NCI-H2227 (cell line): Measurements from ENCODE around the gene TRAF3IP1.
"Not testable (repeated sequence)": the region's sequence is repeated elsewhere in the genome, so short reads cannot be mapped to it uniquely, and the experiment has no call there.

Source experiments
- DNase-seq: peaks from one replicate; lab custom pipeline; 2025; ENCODE audit not compliant: unreplicated experiment; lab: John Stamatoyannopoulos, UW

TRAF3IP1 gene

DNA sequence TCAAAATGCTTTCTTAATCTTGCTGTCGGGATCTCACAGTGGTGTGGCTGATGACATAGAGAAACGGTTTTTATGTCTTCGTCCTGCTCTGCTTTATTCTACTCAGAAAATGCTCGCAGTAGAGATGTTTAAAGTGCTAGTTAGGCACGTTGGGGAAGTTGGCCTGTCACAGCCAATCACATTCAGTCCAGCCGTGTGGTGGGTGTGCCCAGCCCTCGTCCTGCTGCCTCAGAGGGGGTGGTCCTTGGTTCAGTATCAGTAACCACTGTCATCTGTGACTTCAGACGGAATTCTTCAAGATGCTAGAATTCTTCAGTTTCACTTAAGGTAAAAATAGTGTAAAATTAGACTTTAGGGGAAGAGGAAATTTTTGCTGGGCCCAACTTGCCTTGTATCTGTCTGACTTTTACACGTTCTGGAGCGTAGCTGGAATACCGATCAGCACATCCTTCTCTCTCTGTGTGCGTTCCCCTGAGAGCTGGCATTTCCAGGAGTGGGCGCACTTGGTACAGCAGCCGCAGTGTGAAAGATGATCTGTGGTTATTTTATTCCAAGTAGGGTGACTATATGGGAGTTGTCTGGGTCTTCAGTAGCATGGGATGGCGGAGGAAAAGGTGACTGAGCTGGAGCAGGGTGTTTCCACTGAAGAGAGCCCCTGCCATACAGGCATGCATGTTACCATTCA, 18.5 kb downstream of the TRAF3IP1 start:
- no peak for DNase-seq

DNA sequence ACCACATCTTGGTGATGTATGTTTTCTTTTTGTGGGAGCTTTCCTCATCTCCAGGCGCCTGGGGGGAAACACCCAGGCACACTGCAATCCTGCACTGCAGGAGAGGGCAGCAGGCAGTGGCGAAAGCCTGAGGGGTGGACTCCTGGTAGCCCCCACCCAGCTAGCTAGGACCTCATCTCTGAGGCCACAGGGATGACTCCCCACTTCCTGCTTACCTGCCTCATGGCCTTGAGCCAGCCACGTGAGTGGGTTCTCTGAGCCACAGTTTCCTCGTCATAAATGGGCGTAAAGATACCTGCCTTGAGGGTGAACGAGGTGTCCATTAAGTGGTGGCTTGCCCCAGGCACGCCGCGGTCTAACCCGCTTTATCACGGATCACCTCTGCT, 19.1 kb downstream of the TRAF3IP1 start:
- no peak for DNase-seq

DNA sequence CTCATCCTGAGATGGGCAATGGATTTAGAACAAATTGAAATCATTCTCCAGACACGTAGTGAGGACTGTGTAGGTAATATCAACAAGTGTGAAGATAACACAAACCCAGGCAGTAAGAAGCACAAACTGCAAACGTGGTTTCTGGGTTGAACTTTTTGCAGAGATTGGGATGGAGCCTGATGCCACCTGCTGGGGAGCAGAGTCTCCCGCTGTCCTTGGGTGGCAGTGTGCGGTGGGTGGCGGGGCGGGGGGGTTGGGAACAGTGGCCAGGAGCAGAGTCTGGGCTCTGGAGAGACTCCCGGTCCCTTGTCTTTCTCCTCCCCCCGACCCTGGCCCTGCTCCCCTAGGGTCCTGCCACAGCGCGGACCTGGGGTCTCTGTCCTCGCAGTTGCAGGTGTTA, 19.5 kb downstream of the TRAF3IP1 start:
- DNase-seq, result no peak

DNA sequence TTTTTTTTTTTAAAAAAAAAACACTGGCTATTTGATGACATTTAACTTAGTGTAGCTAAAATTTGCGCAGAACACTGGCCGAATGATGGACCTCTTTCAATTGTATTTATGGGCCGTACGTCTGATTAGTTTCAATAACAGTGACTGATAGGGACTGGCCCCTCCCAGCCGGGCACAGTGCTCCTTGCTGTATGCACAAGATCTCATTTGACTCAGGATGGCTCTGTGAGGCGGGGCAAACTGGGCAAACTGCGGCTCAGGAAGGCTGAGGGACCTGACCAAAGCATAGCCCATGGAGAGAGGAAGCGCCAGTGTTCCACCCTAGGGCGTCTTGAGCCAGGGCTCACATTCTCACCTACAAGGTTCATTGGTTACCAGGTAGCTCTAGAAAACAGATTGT, 21.2 kb downstream of the TRAF3IP1 start:
- DNase-seq, result no peak

DNA sequence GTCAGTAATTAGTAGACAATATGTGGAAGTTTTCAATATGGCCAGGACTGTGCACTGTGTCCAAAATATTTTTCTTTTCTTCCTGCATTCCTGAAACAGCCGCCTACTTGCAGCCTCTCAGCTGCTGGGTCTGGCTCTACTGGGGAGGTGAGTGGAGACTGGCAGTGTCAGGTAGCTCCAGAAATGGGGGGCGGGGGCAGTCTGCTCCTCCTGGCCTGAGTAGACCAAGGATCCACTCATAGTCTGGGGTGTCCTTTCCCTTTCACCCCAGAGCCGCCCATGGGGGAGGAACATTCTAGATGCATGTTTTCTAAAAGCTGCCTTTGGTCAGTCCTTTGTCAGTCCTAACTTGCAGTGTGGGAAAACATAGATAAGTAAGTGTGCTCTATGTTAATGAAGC, 23.7 kb downstream of the TRAF3IP1 start:
- DNase-seq, result no peak

DNA sequence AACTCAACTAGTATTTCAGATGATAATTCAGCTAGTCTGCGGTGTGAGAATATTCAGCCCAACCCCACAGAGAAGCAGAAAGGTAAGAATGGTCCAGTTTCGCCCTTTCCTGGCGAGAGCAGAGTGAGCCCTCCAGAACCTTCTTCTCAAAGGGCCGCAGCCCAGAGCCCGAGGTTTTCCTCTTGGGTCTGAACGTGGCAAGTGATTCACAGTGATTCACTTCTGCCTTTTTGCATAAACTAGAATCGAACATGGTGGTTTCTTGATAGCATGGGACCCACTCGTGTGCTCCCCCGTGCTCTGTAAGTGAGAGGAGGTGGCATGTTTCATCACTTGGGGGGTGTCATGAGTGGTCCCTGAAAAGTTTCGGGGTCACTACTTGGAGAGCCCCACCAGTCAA, 24.2 kb downstream of the TRAF3IP1 start:
- DNase-seq, result no peak

DNA sequence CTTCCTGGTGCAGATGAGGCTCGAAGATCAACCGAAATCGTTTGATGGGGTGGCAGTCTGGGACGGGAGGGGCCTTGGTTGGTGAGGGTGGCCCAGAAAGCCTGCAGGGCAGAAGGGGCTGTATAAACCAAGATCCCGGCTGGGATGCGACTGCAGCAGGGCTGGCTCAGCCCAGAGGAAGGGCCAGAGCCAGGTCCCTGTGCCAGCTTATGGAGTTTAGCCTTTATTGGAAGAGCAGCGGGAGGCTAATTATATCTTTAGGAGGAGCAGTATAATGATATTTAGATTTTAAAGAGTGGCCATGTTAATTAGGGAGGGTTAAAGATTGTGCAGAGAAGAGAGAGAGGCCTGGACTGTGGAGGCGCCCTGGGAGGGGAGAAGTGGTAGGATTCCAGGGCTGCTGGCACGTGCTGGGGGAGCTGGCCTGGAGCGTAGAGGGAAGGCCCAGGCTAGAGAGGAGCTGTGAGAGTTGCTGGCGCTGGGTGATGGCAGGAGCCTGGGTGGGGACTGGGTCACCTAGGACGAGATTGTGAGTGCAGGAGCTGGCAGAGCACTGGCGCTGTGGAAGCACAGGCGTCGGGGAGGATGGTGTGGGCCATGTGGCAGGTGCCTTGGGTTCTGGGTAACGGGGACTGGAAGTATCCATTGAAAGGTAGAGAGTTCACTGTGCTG, 25.1 kb downstream of the TRAF3IP1 start:
- no peak for DNase-seq

DNA sequence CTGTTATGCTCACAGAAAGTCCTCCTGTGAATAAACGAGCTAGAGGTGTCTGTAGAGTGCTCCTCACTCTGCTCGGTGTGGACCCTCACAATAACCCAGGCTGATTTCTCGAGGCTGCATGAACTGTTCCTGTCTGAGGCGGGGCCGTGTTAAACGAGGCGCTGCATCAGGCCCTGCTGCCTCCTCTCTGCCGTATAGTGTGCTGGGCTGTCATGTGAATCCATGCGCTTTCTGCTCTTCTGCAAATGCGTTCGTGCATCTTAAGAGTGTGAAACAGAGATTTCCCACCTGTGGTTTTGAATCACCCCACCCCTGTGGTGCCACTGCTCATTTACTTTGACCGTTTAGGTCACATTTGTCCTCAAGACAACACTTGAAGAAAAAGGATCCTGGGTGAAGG, 26.2 kb downstream of the TRAF3IP1 start:
- peak; percentile 22 for DNase-seq

DNA sequence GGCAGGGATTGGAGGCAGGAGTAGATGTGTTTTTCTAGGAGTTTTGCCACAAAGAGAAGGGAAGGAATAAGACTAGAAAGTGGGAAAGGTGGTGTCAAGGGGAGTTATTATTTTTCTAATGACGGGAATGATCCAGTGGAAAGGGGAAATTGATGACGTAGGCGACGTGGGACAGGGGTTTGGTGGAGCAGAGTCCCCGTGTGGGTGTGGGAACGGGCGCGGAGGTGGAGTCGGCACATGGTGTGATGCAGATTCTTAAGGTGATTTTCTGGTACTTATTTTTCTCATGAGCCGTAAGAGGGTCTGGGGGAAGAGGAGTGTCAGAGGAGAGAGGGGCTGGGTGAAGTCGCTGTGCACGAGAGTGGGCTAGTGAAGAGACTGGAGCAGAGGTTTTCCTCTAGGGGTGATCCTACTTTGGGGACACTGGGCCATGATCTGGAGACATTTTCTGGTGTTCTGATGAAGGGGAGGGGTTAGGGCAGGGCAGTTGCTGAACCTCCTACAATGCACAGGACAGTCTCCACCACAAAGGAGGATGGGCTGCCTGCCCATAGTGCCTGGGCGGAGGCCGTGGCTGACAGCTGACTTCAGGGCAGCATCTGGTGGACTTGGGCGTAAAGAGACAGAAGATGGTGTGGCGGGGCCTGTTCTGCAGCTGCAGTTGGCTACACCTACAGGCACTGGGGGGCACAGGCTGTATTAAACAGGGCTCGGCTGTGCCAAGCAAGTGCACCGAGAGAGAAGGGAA, 30.0 kb downstream of the TRAF3IP1 start:
- DNase-seq, result no peak

DNA sequence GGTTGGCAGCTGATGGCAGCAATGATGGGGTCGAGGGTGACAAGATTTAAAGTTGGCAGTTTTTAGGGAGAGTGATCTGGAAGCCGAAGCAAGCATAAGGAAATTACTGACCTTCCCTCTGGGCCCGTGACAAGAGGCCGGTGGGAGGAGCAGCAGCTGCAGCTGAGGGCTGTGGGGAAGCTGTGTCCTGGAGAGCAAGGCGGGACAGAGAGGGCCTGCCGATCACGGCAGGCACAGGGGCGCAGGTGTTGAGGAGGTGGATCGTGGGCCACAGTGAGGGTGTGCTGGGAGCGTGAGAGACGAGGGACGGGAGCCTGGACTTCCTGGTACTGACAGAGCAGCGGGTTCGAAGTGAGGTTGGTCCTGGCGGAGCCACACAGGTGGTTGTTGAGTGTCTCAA, 31.0 kb downstream of the TRAF3IP1 start:
- no peak for DNase-seq

DNA sequence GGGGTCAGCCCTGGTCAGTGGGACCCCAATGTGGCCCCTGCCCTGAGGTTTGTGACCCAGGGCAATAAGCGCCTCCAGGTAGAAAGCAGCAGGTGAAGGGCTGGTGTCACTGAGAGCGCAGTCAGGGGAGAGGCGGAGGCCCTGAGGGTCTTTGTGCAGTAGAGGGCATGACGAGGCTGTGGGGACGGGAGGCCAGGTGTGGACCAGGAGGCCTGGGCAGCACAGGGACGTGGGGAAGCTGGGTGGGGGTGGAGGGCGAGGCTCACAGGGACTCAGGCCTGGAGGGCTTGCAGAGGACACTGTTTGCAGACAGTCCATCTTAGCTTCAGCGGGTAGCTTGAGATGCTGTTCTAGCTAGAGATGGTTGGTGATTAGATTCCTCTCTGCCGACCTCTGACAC, 32.0 kb downstream of the TRAF3IP1 start:
- no peak for DNase-seq

DNA sequence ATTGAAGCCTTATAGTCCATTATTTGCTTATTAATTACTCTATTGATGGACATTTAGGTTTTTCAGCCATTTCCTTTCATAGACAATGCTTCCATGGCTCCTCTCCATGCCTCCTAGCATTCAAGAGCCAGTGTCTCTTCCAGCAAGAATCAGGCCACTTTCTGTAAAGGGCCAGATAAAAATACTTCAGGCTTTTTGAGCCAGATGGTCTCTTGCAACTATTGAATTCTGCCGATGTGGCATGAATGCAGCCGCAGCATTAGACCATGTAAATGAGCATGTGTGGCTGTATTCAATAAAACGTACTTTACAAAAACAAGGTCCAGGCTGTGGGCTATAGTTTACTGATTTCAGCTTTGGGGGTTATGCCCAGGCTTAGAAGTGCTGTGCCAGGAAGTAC, 38.5 kb downstream of the TRAF3IP1 start:
- DNase-seq, result no peak

DNA sequence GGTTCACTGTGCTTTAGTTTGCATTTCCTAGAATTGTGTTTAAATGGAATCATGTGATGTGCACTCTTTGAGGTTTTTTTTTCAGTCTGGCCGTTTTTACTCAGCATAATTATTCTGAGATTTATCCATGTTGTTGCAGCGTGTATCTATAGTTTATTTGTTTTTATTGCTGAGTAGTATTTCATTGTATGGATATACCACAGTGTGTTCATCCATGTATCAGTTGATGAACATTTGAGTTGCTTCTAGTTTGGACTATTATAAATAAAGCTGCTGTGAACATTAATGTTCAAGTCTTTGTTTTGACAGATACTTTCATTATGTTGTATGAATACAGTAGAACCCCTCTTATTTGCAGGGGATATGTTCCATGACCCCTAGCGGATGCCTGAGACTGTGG, 39.1 kb downstream of the TRAF3IP1 start:
- DNase-seq, result no peak

DNA sequence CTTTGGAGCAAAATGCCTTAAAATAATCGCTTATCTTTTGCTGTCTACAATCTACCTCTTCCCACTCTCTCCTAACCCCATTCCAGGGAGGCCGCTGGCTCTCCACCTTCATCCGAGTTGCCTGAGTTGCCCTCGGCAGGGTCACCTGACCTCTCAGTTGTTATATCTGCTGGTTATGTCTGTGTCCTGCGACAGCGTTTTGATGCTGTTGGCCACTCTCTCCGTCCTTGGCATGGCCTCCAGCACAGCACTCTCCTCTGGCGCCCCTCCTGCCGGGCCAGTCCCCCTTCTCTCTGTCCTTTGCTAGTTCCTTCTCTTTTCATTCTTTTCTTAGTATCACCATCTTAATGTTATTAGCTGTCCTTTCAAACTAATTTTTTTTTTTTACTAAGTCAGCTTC, 41.6 kb downstream of the TRAF3IP1 start:
- DNase-seq, result no peak

DNA sequence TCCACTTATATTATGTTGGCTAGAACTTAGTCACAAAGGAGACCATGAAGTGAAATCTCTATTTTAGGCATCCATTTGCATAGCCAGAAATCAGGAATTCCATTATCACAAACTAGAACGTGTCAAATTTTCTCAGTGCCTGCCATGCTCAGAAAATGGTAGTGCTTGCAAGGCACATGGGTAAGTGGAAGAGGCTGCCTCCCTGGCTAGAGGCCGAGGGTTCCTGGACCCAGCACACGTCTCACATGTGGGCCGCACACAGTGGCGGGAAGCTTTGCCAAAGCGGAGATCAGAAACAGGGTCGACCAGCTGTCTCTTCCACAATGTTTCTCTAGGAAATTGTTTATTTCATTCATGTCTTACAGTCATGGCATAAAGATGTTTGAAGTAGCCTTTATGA, 42.3 kb downstream of the TRAF3IP1 start:
- no peak for DNase-seq

DNA sequence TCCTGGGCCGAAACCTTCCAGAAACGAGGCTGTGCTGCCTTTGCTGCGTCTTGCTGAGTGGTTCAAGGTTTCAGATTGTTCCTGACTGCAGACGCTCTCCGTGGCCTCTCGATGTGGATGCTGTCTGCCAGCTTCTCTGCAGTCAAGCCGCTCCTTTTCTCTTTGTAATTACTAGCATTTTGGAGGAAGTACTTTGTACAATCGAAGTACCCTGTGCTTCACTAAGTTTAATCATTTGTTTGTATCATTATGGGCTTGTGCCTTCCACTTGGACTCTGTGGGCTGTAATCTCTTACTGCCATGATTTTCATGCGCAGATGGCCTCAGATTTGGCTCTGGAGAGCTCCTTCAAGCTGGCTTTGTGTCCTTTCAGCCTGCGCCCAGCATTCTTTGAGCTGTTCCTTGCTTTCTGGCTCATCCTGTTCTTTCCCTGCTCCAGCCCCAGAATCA, 49.3 kb downstream of the TRAF3IP1 start:
- DNase-seq, result peak; percentile 52

DNA sequence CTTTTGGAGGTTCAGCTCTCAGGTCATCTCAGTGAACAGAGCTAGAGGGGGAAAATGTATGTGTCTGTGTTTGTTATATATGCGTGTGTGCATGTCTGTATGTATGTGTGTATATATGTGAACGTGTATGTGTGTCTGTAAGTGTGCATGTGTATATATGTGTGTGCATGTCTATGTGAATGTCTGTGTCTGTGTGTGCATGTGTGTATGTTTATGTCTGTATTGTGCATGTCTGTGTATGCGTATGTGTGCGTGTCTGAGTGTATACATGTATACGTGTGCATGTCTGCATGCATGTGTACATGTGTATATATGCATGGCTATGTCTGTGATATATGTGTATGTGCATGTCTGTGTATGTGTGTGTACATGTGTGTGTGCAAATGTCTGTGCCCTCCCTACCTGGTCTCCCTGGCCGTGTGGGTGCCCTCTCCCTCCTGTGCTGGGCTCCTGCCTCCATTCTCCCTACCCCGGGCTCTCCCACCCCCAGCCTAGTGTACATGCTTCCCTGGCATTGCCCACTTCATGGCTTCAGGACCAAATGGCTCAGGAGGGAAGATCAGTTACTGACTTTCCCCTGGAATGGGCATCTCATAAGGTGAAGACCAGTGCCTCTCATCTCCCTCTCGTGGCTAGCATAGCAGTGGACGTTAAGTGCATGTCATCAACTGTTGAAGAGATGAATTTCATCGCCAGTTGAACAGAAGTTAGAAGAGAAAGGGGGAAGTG, 49.9 kb downstream of the TRAF3IP1 start:
- no peak for DNase-seq

DNA sequence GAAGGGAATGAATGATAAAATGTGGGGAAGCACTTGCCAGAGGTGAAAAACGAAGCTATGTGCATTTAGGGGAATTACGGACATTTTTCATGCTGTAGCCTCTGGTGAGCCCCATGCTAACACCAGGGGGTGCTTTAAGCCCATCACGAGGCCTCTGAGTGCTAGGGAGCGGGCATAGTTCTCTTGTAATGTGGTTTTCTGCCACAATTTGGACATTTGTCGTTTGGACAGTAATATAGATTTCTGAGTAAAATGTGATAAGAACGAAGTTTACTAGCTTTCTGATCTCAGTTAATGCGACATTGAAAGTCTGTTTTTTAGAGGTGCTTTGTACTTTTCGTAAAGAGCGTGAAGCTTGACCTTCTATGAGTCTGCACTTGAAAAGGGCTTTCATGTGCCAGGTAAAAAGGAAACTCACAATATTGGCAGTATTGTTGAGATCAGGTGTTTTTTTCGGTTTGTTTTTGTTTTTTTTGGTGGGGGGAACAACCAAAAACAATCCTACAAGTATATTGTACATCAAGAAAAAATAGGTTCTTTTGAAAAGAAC, 50.6 kb downstream of the TRAF3IP1 start:
- peak; percentile 39 for DNase-seq

DNA sequence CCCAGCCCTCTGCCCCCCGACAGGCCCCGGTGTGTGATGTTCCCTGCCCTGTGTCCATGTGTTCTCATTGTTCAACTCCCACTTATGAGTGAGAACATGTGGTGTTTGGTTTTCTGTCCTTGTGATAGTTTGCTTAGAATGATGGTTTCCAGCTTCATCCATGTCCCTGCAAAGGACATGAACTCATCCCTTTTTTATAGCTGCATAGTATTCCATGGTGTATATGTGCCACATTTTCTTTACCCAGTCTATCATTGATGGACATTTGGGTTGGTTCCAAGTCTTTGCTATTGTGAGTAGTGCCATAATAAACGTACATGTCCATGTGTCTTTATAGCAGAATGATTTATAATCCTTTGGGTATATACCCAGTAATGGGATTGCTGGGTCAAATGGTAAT, 52.0 kb downstream of the TRAF3IP1 start:
- DNase-seq, result not testable (repeated sequence)

DNA sequence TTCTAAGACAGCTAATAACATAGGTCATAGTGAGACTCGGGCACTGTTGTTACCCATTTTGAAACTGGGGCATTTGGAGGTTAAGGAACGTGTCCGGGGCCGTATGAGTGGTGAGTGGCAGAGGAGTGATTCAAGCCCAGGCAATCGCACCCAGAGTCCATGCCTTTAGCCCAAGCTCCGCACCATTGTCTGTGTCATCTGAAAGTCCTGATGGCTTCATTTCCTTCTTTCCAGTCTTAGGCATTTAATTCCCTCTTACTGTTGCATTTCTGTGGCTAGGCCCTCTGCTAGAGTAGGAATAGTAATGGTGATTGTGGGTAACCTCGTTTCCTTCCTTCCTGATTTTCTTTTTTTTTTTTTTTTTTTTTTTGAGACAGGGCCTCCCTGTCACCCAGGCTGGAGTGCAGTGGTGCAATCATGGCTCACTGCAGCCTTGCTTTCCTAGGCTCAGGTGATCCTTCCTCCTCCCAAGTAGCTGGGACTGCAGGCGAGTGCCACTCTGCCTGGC, 56.6 kb downstream of the TRAF3IP1 start:
- DNase-seq, result no peak
